HepG2 (cell line): ENCODE data around the gene ZMIZ1. TPM values are rescaled to one million over a fixed set of nuclear protein-coding genes. Genes with fewer than 3 reads are reported as not detected.

Source experiments
- ARID5B ChIP-seq: IDR thresholded peaks from 2 replicates; pipeline ENCODE4 v1.4.0; 2020; ENCODE audit warnings: mild to moderate bottlenecking, missing genetic modification reagents
- HNRNPK ChIP-seq: fragments of 200-400 bp; formaldehyde crosslinking; IDR thresholded peaks from 2 replicates; pipeline ENCODE4 v1.6.1; 2018; ENCODE audit warnings: low read length, low read depth, moderate library complexity, mild to moderate bottlenecking; ENCODE audit not compliant: poor library complexity, severe bottlenecking
- ZBTB8A ChIP-seq: sonication (generic); formaldehyde crosslinking; IDR thresholded peaks from 2 replicates; pipeline ENCODE4 v1.4.0; 2020; ENCODE audit warnings: mild to moderate bottlenecking, low read depth, missing genetic modification reagents, borderline replicate concordance
- ZNF318 ChIP-seq: sonication (generic); formaldehyde crosslinking; IDR thresholded peaks from 2 replicates; pipeline ENCODE4 v1.4.0; 2020; ENCODE audit warnings: mild to moderate bottlenecking, missing genetic modification reagents
- ZNF512B ChIP-seq: sonication (generic); formaldehyde crosslinking; IDR thresholded peaks from 2 replicates; pipeline ENCODE4 v1.5.1; 2020; ENCODE audit warnings: missing genetic modification reagents, mild to moderate bottlenecking, borderline replicate concordance
- ZNF552 ChIP-seq: sonication (generic); formaldehyde crosslinking; IDR thresholded peaks from 2 replicates; pipeline ENCODE4 v1.9.0; 2022; ENCODE audit warnings: missing genetic modification reagents, mild to moderate bottlenecking, borderline replicate concordance
- ZNF598 ChIP-seq: sonication (generic); formaldehyde crosslinking; IDR thresholded peaks from 2 replicates; pipeline ENCODE4 v1.5.1; 2020; ENCODE audit warnings: mild to moderate bottlenecking, missing genetic modification reagents, borderline replicate concordance
- ZNF770 ChIP-seq: sonication (generic); formaldehyde crosslinking; IDR thresholded peaks from 2 replicates; pipeline ENCODE4 v1.5.0; 2020; ENCODE audit warnings: mild to moderate bottlenecking, missing genetic modification reagents
- ZNF790 ChIP-seq: sonication (generic); formaldehyde crosslinking; IDR thresholded peaks from 2 replicates; pipeline ENCODE4 v1.8.0; 2022; ENCODE audit warnings: missing genetic modification reagents, mild to moderate bottlenecking, borderline replicate concordance
- polyA plus RNA-seq, 8 experiments: library from polyadenylated mRNA; depleted of rRNA in 3 of 8; stranded (reverse) in 7 of 8; unstranded in 1 of 8; fragments of >200 nt; fragmentation: Illumina TruSeq in 4 of 8; extraction: Trizol in 4 of 8; gene quantifications; 2 replicates each; pipeline versions ENCODE4 v1.2.1 to v1.2.3, GENCODE V29; 2011 to 2016; ENCODE audit warnings: low read depth in 4 of 8, missing spikeins in 1 of 8, mixed read lengths in 1 of 8; ENCODE audit not compliant: insufficient read depth in 1 of 8
- total RNA-seq, 5 experiments: library from RNA; depleted of rRNA; stranded (reverse); fragments of >200 nt; fragmentation: Illumina TruSeq; extraction: Trizol; gene quantifications; 2 replicates each; pipeline ENCODE4 v1.2.3, GENCODE V29; 2016; ENCODE audit warnings: low read depth in 1 of 5

Gene ZMIZ1
- total and polyA plus RNA-seq, 2 of the 13 experiments (the other 11 are each of a cell fraction or from before 2014, with no cell fraction given) = 5.3 to 10.2 TPM

GRCh38 chr10:79347894-79348639 lies 279.3 kb downstream of the ZMIZ1 start (continued):
- TF ChIP-seq ARID5B (CRISPR knock-in tag) (peak; percentile 70), HNRNPK (no peak), ZNF790 (CRISPR knock-in tag) (no peak), ZNF512B (CRISPR knock-in tag) (no peak), ZNF598 (peak; percentile 23; the same call in 1 of the 2 replicates), ZNF770 (no peak; the same call in none of the 2 replicates), ZNF552 (CRISPR knock-in tag) (peak; percentile 58; the same call in 1 of the 2 replicates), ZBTB8A (CRISPR knock-in tag) (no peak), ZNF318 (no peak)
